HG03066 (cell line): ENCODE results near the gene C19orf81.

ENCODE experiments used
- ATAC-seq: cut with Tn5 transposase; IDR thresholded peaks from one replicate; pipeline ENCODE4 v1.9.1; 2021; ENCODE audit warnings: low read depth; ENCODE audit not compliant: unreplicated experiment

The C19orf81 gene

DNA sequence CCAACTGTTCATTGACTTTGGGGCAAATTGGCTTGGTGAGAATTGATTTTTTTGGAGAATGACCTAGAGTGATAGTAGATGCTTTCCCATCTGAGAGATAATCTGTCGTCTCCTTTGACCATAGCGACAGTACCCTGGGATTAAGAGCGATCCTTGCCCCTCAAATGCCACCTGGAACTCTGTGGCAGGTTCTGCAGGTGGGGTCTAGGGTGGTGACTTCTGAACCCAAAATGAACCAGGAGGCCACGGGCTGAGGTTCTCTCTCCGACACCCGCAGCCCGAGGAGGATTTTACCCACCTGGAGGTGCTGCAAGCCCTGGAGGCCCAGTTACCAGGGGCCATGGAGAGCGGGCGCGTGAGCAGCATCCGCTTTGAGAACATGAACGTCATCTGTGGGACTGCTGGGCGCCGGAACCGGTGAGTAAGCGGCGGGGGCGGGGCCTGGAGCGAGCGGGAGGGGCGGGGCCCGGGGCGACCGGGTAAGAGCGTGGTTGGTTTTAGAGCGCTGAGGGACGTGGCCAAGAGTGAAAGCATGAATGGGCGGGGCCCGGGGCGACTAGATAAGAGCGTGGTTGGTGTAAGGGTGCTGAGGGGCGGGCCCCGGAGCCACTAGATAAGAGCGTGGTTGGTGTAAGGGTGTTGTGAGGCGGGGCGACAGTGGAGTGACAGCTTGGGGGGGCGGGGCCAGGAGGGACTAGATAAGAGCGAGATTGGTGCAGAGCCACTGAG is 8.6 kb downstream of the C19orf81 start:
- ATAC-seq = peak; percentile 54

- ATAC-seq = no peak
Measured at GRCh38 chr19:50658441-50659317, 9.4 kb downstream of the C19orf81 start.

DNA sequence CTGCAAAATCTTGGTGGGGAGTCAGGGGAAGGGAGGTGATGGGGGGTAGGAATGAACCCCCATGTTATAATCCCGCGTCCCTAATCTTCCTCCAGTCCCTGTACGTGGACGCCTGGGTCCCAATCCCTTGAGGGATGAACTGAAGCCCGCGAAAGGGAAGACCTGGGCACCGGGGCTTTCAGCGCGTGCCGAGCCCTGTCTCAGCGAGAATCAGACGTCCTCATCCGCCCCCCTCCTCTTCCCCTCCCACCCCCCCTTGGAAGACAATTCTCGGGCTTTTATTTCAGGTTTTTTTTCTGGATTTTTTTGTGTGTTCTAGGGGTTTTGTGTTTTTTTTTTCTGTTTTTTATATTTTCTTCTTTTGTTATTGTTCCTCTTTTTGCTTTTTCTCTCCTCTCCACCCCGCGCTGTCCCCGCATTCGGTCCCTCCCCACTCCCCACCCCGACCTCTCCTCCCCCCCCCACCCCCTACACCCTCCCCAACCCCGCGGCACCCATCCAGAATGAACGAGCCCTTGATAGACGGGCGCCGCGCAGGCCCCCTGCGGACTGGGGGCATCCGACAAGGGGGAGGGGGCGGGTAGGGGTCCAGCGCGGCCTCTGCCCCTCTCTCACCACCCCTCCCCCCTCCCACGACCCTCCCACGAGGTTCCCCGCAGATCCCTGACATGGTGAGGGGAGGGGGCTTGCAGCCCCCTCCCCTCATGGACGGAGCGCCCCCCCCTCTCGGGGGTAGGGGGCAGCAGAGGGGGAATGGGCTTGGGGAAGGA is 10.3 kb downstream of the C19orf81 start:
- ATAC-seq = no peak

- ATAC-seq = no peak
Measured at GRCh38 chr19:50660088-50660366, 10.8 kb downstream of the C19orf81 start.

GRCh38 chr19:50661023-50661422 is 11.8 kb downstream of the C19orf81 start:
- no peak for ATAC-seq

DNA sequence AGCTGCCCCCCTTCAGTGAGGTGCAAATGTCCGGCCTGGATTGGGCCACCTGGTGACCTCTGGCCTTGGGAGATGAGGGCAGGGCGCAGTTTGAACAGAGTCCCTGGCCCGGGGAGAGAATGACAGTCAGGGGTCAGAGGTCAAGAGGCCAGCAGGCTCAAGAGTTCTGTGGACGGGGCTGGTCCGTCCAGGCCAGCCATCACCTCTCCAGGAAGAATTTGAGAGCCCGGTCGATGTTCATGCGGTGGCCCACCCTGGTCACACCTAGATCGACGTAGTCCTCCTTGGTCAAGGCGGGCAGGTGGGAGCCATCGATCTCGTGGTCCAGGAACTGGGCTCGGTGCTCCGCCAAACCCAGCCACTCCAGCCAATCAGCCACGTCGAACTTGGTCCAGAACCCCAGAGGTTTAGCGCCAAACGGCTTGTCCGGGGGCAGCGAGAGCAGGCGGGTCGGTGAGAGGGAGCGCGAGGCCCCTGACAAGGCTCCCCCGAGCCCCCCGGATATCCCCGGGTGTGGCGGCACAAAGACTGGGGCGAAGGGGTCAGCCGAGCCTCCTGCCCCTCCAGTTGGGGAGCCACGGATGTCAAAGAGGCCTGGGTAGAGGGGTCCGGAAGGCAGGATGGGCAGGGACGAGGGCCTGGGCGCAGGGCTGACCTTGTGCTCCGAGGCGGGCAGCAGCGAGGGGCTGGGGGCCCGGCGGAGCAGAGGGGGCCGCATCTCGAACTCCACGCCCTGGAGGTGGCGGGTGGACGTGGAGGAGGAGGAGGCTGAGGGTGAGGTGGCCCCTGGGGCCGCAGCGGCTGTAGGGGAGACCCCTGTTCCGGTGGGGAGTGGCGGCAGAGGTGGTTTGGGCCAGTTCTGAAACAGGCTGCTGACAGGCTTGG is 12.8 kb downstream of the C19orf81 start:
- ATAC-seq = no peak

GRCh38 chr19:50662651-50663481 is 13.6 kb downstream of the C19orf81 start:
- no peak for ATAC-seq

DNA sequence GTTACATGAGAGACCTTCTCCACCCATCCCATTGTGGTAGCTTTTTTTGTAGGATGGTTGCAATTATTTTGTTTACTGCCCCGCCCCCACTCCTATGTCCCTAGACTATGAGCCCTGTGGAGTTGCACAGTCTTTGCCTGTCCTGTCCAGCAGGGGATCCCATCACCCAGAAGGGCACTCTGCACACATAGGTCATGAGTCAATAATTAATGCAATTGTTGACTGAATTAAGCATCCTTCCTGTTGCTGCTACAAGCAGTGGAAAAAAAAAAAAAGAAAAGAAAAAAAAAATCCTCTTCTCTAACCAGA is 14.2 kb downstream of the C19orf81 start:
- no peak for ATAC-seq

GRCh38 chr19:50664204-50664603 is 15.0 kb downstream of the C19orf81 start:
- no peak for ATAC-seq

DNA sequence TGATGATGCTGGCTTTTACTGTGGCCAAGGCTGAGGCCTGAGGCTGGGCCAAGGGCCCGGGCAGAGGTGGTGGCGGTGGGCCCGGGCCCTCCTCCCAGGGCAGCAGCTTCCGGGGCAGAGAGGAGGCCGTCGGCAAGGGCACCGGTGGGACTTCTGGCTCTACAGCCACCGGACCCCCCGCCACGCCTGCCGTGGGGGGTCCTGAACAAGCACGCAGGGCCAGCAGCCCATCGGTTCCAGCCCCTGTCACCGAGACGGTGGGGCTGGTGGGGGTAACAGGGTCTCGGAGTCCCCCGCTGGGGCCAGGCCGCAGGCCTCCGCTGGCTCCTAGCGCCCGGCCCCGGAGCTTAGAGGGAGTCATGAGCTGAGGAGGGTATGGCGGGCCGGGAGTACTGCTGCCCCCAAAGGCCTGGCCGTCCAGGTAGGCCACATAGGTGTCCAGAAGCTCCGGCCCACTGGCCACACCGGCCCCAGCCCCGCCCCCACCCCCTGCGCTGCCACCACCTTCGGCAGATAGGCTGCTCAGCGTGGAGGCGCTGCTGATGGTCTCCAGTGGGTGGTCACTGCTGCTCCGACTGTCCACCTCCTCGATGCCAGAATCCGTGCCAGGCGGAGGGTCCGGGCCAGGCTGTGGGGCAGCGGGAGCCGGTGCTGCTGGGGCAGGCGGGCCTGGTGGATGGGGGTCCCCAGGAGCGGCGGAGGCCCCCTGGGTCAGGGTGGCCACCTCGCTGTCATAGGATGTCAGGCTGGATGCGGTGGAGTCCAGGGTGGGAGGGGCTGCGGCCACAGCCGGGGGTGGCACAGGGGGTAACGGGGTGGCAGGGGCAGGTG is 17.3 kb downstream of the C19orf81 start:
- no peak for ATAC-seq

GRCh38 chr19:50667177-50667758 is 18.0 kb downstream of the C19orf81 start:
- ATAC-seq = no peak

DNA sequence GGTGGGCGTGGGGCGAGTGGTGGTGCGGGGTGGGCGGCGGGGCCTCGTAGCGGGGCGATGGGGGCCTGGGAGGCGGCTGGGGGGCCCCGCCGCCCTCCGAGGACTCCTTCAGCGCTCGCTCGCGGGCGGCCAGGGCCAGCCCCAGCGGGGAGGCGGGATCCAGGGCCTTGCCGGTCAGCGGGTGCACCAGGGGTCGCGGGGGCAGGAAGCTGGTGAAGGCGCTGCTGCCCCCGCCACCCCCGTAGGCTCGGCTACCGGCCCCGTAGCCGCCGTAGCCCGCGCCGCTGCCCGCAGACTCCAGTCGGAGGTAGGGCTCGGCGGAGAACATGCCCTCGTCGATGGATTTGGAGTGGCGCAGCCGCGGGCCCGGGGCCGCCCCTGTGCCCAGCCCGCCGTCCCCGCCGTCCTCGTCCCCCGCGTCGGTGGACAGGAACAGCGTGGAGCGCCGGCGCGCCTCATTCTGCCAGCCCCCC is 18.6 kb downstream of the C19orf81 start:
- ATAC-seq = no peak

DNA sequence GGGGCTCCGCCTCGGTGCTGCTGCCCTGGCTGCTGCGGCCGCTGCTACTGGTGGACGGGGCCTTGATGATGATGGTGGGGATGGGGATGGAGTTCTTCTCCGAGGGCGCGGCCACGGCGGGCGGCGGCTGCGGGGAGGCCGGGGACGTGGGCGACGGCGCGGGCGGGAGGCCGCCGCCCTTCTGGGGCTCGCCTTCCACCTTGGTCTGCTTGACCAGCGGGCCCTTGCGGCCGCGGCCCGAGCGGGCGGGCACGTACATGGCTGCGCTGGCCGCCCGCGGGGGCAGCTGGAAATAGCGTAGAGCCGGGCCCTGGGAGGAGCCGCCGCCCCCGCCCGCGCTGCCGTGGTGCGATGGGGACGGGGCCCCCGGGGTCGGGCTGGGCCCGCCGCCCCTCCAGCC is 19.2 kb downstream of the C19orf81 start:
- ATAC-seq = no peak

DNA sequence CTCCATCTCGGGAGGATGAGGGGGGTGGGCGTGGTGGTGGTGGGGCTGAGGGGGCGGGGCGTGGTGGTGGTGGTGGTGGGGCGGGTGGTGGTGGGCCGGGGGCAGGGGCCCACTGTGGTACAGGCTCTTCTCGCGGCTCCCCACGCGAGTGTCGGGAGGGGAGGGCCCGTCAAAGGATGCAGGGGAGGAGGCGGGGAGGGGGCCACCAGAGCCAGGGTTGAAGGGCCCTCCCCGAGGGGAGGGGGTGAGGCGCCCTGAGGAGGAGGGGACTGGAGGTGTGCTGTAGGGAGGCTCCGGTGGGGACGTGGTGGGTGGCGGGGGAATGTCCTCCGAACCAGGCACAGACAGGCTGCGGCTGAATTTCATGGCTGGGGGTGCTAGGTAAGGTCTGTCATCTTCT is 19.6 kb downstream of the C19orf81 start:
- ATAC-seq = no peak

GRCh38 chr19:50669302-50670101 is 20.3 kb downstream of the C19orf81 start:
- no peak for ATAC-seq

DNA sequence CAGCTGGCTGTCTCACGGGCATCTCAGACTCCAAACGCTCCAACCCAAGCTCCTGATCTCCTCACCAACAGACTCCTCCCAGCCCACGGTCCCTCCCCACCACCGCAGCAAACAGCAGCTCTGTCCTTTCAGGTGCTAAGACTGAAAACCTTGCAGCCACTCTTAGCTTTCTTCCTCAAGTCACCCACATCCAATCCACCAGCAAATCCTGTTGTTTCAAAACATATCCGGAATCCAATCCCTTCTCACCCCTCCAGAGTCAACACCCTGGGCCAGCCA is 20.8 kb downstream of the C19orf81 start:
- no peak for ATAC-seq

DNA sequence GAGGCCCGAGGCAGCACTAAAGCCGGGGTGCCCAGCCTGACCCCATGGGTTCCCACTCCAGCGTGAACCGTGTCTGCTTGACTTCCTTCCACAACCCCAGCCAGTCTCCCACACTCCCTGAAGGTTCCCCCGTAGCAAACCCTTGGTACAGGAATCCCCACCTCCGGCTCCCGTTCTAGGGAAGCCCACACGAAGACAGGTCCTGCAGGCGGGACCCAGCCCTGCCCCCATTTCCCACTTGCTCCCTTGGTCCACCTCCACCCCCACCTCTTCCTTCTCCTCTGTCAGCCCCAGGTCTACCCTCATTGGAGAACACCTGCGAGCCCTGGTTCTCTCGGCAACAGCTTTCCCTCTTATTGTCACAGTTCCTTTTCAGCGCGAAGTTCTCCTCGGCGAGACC is 23.9 kb downstream of the C19orf81 start:
- ATAC-seq = no peak
